Activated T-cell treated with anti-CD3 and anti-CD28 coated beads for 4 hours (primary cell): ENCODE measurements around the gene TCF7L2.

ENCODE experiments used
- DNase-seq: peaks from one replicate; pipeline ENCODE4 v3.0.0-alpha.2; 2020

TCF7L2 gene

DNA sequence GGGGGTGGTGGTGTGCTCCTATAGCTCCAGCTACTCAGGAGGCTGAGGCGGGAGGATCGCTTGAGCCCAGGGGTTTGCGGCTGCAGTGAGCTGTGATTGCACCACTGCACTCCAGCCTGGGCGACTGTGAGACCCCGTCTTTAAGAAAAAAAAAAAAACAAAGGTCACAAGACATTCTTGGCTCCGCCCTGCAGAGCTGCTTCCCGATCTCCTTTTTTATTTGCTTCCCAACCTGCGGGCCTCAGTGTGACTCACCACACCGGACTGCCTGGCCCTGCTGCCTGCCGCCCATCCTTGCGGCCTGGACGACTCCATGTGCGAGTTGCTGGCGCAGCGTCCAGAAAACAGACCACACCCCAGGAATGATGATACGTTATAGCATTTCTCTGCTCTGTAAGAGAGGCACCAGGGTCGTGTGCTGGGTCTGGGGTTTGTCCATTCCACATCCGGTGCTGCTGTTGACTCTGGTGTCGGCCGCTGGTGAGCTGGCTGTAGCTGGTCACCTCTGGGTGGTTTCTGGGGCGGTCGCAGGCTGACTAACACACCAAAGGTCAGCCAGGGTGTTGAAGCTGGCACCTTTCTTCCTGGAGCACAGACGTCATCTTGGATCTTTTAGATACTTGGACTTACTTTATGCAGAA lies 123.6 kb downstream of the TCF7L2 start:
- no peak for DNase-seq

- no peak for DNase-seq
Observed at GRCh38 chr10:113076949-113077348, 126.9 kb downstream of the TCF7L2 start.

- DNase-seq: no peak
Observed at GRCh38 chr10:113078282-113078907, 128.3 kb downstream of the TCF7L2 start.

DNA sequence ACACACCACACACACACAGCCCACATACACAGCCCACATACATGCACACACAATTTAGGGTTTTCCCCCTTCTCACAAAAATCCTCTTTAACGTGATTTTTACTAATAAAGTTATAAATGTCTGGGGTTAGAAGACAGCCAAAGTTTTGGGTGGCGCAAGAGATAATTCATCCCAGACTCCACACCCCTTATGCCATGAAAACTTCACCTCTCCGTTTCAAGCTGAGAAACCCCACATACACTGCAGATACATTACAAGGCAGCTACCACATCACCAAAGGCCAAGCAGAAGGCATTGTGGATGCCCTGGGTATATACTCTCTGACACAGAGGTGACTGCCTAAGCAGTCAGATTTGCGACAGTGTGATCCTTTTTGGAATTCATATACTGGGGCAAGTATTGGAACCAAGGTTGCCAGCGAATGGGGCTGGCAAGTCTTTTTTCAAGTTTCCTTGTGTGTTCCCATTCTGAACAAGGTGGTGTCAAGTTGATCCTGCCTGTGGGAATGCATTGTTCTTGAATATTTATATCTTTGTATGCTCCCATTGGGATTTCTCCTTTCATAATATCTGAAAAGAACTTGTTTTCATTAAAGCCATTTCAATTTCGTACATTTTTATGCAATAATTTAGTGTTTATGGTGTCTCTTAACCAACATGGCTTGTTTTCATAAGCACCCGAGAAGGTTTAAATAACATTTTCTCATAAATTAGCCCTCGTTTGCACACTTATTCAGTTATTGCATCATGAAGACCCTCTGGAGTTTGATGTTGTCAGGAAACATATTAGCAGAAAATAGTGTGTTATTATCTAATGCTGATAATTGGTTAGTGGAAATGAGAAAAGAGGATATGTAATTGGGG lies 130.2 kb downstream of the TCF7L2 start:
- no peak for DNase-seq

DNA sequence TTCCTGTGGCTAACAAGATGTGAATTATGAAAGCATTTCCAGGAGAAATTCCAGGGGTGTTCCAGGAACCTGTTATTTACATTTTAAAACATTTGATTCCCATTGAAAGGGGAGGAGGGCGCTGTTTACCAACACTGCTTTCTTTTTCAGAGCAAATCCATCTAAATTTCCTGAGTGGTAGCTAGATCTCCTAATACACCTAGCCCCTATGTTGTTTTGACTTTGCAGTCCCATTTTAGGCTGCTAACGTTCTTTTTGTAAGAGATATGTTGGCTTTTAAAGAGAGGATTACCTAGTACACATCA lies 130.8 kb downstream of the TCF7L2 start:
- no peak for DNase-seq

DNA sequence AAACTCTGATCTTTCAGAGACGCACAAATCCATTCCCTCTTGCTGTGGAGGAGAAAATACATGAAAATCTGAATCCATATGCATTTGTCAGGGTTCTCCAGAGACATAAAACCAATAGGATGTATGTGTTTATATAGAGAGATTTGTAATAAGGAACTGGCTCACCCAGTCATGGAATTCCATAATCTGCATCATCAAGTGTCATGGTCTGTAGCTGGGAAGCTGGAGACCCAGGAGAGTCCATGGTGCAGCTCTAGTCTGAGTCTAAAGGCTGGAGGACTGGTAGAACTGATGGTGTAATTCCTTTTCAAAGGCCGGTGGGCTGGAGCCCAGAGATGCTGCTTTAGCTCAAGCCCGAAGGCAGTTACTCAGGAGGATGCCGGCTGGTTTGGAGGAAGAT lies 134.0 kb downstream of the TCF7L2 start:
- DNase-seq: no peak

- no peak for DNase-seq
Observed at GRCh38 chr10:113085776-113086175, 135.7 kb downstream of the TCF7L2 start.

DNA sequence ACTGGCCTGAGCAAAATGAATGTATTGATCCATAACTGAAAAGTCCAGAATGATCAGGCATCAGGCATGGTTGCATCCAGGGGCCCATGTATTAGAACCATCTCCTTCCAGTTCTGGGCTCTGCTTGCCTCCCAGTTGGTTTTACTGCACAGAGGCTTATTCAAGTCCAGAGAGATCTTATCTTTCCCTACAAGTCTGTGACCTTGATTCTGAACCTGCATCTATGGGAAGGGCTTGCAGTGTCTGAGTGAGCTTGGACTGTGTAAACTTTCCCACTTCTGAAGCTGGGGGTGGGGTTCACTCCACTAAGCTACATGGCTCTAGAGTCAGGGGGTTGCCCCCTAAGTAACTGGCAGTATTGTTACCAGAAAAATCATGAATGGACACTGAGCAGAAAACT lies 136.2 kb downstream of the TCF7L2 start:
- no peak for DNase-seq

DNA sequence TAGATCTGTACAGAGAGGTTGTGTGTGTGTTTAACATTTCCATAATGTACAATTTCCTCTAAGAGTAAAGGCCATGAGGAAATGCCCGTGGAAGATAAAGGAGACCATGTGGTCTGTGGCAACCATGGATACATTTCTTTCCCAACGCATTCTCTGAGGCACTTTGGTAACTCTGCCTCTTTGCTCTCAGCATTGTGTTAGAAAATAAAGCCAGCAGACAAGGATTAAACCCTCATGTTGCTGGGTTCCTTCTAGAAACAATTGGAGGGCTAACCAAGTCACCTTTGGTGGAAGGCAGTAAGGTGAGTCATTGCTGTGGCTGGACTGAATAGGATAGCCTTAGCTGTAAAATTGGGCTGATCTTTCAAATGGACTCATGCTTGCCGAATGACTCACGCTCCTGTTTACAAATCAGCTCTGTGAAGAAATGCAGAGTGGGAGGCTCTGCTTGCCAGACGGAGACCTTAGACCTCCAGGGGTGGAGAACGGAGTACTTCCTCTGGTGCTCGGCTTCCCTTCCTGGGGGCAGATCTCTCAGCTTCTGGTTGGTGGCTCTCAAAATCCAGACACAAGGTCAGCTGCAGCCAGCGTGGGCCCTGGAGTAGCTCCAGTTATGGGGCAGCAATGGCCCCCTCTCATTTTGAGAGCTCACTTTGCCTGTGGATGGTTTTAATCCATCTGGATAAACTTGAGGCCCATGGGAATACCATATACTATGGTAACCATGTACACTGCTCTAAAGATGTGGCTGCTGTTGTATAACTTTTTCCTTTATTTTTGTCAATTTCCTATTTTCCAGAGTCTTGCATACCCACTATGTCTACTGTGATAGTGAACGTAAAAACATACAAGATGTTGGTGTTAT lies 137.3 kb downstream of the TCF7L2 start:
- DNase-seq: no peak

- DNase-seq: no peak
Observed at GRCh38 chr10:113088194-113088593, 138.1 kb downstream of the TCF7L2 start.

DNA sequence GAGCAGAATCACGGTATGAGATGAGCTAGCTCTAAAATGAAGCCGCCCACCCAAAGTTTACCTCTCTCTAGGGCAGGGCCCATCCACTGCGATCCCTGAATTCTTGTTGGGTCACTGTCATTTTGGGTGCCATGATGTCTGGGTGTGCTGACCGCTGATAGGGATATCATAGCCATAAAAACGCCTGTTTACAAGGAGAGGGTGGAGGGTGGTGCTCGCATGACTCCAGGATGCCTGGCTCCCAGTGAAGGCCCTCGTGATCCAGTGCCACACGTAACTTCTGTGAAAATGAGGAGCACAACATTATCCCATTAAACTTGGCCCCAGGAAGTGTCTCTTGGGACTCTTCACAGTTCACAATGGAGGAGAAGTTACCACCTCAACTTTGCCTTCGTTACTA lies 139.5 kb downstream of the TCF7L2 start:
- no peak for DNase-seq

GRCh38 chr10:113091920-113092319 lies 141.9 kb downstream of the TCF7L2 start:
- no peak for DNase-seq

- no peak for DNase-seq
Observed at GRCh38 chr10:113093188-113094113, 143.4 kb downstream of the TCF7L2 start.

DNA sequence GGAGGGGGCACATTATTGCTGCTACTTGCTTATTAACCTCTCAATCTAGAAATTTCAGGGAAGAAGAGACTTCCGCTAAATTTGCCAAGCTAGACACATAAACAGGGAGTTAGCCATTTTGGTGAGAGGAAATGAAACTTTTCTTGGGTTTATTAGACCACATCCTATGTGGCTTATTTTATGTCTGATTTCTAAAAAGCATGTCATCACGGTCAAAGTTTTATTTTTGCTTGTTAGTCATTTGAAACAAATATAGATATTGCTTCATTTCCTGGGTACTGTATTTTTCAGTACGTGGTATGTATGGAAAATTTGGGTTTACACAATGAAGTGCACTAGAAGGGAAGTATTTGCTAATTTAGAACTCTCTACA lies 144.1 kb downstream of the TCF7L2 start:
- DNase-seq: no peak

DNA sequence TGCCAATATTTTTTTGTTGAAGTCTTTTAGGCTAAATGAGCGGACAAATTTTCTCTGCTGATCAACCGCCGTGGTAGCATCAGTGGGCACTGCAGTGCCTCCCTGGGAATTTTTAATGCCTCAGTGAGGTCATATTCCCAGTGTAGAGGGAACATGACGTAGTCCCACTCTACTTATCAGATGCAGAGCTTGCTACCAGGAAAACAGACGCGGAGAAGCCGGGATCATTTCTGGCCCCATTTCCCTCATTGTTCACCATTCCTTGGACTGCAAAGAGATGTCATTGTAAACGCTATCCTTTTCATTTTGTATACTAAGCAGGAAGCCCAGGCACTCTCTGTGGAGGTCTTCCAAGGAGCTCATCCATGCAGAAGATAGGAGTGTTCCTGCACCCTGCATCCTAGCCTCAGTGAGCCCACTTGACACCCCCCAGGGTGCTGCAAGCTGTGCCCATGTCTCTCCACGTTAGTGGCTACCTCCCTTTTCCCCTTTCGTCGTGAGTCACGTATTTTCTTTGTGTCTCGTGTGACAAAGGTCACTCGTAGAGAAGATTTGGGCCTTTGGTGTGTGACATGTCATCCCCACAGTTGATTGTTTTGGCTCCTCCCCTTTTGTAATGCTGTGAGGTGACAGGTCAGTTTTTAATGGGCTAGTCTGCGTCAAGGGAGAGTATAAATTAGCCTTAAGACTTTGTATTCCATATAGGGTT lies 145.5 kb downstream of the TCF7L2 start:
- DNase-seq: no peak

DNA sequence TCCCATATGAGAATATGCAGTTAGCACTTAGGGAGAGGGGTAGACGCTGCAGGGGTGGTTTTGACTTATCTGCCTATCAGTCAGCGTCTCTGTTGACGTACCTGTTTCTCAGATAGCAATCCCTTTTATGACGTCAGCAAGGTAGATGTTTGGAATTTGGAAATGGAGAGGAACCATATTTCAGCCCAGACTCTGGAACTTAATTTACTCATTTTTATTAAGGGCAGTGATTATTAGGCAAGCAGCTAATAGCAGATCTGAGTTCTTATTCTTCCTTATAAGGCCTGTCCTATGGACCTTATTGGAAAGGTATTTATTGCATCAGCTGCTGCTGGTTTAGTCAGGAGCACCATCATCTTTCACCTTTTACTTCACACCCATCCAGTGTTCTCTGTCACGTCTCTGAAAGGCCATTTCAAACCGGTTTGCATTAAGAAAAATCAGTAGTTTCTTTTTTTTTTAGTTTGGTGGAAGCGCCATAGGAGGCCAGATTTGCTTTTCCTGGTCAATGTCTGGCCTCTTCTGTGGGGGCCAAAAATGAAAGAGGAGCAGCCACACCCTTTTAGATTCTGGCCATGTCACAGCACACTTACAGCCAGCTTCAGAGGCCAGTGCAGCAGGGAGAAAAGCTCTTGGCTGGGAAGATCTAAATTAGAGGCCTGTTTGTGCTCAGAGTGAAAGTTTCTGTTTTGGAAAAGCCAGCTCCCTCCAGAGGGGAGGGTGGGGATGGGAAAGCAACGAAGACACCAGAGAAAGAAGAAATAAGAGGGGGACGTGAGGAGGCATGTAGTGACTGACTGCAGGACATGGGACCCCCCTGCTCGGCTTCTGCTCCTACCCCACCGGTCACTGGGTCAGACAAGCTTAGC lies 146.3 kb downstream of the TCF7L2 start:
- no peak for DNase-seq

DNA sequence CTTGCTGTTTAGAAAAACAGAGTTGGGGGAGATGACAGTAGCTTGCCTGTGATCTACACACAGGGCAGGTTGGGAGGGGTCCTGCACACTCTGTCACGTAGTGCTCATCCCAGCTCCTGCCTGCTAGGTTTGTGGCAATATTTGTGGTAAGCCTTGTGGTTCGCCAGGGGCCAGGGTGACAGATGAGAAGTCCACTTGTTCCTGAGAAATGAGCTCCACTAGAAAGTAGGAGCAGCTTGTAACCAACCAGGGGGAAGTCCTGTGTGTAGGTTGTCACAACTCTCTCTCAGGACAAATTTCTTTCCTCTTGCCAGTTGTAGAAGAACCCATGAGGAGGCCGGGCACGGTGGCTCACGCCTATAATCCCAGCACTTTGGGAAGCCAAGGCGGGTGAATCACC lies 147.0 kb downstream of the TCF7L2 start:
- no peak for DNase-seq

DNA sequence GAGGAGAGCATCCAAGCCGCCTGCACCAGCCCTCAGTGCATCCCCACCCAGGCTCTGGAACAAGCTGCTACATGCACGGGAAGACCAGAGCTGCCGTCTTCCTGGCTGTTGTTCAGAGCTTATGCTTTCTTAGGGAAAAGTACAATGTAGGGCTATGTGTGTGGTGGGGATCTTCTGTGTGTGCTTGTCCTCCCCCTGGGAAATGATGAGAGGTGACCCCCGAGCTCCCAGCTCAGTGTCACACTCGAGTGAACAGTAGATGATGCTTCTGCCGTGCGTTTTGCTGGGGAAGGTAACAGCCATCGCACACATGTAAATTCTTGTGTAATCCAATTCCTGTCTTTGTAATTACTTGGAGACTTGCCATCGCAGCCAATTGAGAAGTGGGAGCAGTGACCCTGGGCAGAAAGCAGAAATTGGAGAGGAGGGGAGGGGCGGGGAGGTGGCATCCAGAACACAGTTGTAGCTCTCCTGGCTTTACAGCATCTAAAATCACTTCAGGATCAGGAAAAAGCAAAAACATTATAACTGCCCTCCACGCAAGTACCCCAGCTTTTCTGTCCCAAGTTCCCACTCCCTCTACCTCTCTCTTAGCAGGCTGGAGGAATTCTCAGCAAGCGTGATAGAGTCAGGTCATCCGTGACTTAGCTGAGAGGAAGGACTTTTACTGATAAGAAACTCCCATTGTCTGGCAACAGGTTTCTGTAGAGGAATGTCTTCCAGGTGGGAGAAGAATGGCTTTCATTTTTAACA lies 149.6 kb downstream of the TCF7L2 start:
- no peak for DNase-seq

GRCh38 chr10:113100281-113100680 lies 150.2 kb downstream of the TCF7L2 start:
- no peak for DNase-seq
